ENCODE data around the gene EHBP1L1. TPM values are rescaled to one million over a fixed set of nuclear protein-coding genes. Genes with fewer than 3 reads are reported as not detected.
"Not testable (repeated sequence)": the region's sequence is repeated elsewhere in the genome, so short reads cannot be mapped to it uniquely, and the experiment has no call there.

EHBP1L1 gene
- total RNA-seq, 2 donors from 2014 or later: 101 to 144 TPM

DNA sequence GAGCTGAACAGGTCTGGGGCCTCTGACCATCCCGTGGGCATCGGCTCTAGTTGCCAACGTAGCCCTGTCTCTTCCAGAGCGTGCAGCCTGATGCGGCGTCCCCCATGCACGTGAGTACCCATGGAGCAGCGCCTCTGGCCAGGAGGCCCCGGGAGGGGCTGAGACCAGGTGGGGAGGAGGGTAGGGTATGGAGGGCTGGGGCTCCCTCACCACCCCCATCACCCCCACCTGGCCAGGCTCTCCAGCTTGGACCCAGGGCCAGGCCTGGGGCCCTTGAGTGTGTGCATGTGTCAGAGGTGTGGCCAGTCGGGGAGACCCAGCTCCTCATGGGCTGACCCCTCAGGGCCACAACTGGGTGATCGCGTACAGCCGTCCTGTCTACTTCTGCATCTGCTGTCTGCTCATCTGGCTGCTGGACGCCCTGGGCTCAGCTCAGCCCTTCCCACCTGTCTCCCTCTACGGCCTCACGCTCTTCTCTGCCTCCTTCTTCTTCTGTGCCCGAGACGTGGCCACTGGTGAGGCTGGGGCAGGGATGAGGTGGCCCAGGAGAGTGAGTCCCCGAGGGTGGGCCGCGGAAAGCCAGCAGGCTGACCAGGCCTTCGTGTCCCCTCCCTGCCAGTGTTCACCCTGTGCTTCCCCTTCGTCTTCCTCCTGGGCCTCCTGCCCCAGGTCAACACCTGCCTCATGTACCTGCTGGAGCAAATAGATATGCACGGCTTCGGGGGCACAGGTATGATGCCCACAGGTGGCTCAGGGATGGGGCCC is 48.2 kb downstream of the EHBP1L1 start:
- Mint-ChIP-seq H3K27ac (no peak overlapping the region), H3K36me3 (peaks cover 0 to under 1% of the 10 kb centered on the region in 2 donors), H3K9me3 (no peaks in the 10 kb centered on the region)
- ATAC-seq (no peak), DNase-seq (ENCODE audit: low spot score in 2 of 2) (no peak)

DNA sequence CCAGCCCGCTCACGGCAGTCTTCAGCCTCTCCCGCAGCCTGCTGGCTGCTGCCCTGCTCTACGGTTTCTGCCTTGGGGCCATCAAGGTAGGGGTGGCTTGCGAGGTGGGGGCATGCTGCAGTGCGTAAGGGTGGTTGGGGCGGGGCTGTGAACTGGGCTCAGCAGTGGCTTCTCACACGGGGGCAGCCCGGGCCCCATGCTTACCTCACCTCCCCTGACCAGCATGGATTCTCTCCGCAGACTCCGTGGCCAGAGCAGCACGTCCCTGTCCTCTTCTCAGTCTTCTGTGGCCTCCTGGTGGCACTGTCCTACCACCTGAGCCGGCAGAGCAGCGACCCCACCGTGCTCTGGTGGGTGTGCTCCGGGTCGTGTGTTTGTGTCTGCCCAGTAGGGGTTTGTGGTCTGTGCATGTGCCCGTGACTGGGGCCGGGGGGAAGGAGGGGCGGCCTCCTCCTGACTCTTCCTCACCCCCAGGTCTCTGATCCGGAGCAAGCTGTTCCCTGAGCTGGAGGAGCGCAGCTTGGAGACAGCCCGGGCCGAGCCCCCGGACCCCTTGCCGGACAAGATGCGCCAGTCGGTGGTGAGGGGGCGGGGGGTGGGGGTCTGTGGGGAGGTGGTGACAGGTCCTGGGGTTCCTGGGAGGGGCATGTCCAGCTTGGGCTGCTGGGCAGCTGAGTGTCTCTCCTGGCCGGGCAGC is 49.2 kb downstream of the EHBP1L1 start:
- Mint-ChIP-seq H3K9me3 (no peaks in the 10 kb centered on the region), H3K36me3 (peaks cover 0 to 6% of the 10 kb centered on the region in 2 donors), H3K27ac (peak overlapping the region in 1 of 2 donors; percentile 59)
- ATAC-seq (no peak), DNase-seq (ENCODE audit: low spot score in 2 of 2) (no peak)

DNA sequence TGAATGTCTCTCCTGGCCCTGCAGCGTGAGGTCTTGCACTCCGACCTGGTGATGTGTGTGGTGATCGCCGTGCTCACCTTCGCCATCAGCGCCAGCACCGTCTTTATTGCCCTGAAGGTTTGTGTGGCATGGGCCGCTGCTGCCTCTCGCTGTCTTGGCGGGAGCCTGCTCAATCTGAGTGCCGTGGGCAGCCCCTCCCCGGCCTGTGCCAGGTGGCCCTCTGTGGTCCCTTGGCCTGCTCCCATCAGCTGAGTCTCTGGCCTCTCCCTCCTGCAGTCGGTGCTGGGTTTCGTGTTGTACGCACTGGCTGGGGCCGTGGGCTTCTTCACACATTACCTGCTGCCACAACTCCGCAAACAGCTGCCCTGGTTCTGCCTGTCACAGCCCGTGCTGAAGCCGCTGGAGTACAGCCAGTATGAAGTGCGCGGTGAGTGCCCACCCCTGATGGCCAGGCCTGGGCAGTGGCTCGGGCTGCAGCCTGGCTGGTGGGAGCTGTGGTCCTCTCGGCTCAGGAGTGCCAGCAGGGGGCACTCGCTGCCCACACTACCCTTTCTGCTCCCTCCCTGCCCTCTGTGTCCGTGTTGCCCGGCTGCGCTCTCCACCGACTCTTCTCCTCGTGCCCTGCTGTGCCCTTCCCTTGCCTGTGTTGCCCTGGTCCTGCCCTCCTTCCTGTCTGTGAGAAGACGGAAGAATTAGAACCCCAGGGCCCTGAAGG is 49.9 kb downstream of the EHBP1L1 start:
- peak overlapping the region; percentile 59 to 98 for H3K27ac Mint-ChIP-seq
- peaks cover 0 to 6% of the 10 kb centered on the region in 2 donors for H3K36me3 Mint-ChIP-seq
- ATAC-seq (peak; percentile 74 to 82), DNase-seq (ENCODE audit: low spot score in 2 of 2) (peak in 1 of 2 donors; percentile 46)
- H3K9me3 Mint-ChIP-seq: no peaks in the 10 kb centered on the region

DNA sequence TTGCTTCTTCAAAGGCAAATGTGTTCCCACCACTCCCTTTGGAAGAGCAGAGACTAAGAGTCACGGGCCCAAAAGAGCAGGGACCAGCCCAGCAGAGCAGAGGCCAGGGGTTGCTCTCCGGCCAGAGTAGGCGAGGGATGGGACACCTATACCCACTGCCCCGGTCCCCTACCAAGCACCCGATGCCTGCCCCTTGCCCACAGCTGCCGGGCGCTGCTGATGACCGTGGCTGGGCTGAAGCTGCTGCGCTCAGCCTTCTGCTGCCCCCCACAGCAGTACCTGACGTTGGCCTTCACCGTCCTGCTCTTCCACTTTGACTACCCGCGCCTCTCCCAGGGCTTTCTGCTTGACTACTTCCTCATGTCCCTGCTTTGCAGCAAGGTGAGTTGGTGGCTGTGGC is 51.3 kb downstream of the EHBP1L1 start:
- no peak for ATAC-seq
- peaks cover 0 to 6% of the 10 kb centered on the region in 2 donors for H3K36me3 Mint-ChIP-seq
- H3K27ac Mint-ChIP-seq: peak overlapping the region; percentile 14 to 67
- H3K9me3 Mint-ChIP-seq: no peaks in the 10 kb centered on the region
- no peak for DNase-seq (ENCODE audit: low spot score in 2 of 2)

DNA sequence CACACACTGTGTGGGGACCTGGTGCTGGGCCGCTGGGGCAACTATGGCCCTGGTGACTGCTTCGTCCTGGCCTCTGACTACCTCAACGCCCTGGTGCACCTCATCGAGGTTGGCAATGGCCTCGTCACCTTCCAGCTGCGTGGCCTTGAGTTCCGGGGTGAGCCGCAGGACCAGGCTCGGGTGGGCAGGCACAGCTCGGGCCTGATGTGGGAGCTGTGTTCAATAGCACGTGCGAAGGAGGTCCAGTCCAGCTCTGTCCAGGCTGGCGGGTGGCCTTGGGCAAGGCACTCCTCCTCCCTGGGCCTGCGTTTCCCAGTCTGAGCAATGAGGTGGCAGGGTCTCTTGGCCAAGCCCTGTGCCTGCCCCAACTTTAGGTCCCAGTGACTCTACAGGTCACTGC is 53.7 kb downstream of the EHBP1L1 start:
- Mint-ChIP-seq H3K27ac (no peak overlapping the region), H3K36me3 (peaks cover 0 to 6% of the 10 kb centered on the region in 2 donors), H3K9me3 (no peaks in the 10 kb centered on the region)
- DNase-seq (ENCODE audit: low spot score in 2 of 2): no peak
- ATAC-seq: no peak

DNA sequence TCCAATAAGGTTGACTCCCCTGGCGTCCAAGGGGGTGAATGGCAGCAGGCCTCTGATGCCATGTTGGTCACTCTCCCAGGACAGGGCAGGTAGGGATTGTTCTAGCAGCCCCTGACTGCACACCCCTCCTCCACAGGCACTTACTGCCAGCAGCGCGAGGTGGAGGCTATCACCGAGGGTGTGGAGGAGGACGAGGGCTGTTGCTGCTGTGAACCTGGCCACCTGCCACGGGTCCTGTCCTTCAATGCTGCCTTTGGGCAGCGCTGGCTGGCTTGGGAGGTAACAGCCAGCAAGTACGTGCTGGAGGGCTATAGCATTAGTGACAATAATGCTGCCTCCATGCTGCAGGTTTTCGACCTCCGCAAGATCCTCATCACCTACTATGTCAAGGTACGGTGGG is 54.4 kb downstream of the EHBP1L1 start:
- Mint-ChIP-seq H3K9me3 (no peaks in the 10 kb centered on the region), H3K36me3 (peaks cover 0 to 6% of the 10 kb centered on the region in 2 donors), H3K27ac (no peak overlapping the region)
- DNase-seq (ENCODE audit: low spot score in 2 of 2) (no peak), ATAC-seq (no peak)

DNA sequence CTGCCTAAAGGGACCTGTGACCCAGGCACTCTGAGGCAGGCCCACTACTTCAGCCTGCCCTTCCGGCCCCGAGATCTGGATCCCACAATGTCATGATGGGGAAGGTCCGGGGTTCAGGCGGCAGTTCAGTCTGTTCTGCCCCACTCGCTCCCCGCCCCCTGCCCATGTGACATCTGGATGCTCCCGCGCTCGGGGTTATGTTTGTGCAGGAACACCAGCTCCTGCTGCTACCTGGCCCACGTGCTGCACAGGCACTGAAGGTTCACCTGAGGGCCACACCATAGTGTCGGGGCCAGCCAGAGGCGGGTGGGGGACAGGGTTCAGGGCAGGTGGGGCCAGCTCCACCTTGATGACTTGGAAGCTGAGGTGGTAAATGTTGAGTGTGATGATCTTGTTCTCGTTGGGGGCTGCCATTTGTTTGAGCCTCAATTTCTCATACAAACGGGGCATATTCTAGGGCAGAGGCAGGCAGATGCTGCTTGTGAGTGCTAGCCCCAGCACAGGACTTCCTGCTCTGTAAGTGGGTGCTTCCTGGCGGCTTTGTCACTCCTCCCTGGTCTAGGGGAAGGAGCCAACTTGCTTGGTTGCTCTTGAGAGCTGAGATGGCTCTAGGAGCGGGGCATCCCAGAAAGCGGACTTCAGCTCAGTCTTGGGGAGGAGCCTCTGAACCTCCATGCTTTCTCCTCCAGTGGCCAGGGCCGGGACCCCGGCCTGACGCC is 57.7 kb downstream of the EHBP1L1 start:
- H3K9me3 Mint-ChIP-seq: no peaks in the 10 kb centered on the region
- no peak for ATAC-seq

DNA sequence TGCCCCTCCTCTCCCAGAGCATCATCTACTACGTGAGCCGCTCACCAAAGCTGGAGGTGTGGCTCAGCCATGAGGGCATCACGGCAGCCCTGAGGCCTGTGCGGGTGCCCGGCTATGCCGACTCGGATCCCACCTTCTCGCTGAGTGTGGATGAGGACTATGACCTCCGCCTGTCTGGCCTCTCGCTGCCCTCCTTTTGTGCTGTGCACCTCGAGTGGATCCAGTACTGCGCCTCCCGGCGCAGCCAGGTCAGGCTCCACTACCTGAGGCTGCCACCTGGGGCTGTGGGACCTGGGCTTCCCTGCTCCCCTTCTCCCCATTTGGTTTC is 58.2 kb downstream of the EHBP1L1 start:
- Mint-ChIP-seq H3K36me3 (peaks cover 6 to 14% of the 10 kb centered on the region in 2 donors), H3K27ac (peak overlapping the region in 1 of 2 donors; percentile 75), H3K9me3 (no peaks in the 10 kb centered on the region)
- DNase-seq (ENCODE audit: low spot score in 2 of 2) (no peak), ATAC-seq (no peak)

More for the DNA sequence above, 57.7 kb downstream of the EHBP1L1 start:
- peaks cover under 1 to 10% of the 10 kb centered on the region in 2 donors for H3K36me3 Mint-ChIP-seq
- H3K27ac Mint-ChIP-seq: peak overlapping the region; percentile 75 to 94
- no peak for DNase-seq (ENCODE audit: low spot score in 2 of 2)

DNA sequence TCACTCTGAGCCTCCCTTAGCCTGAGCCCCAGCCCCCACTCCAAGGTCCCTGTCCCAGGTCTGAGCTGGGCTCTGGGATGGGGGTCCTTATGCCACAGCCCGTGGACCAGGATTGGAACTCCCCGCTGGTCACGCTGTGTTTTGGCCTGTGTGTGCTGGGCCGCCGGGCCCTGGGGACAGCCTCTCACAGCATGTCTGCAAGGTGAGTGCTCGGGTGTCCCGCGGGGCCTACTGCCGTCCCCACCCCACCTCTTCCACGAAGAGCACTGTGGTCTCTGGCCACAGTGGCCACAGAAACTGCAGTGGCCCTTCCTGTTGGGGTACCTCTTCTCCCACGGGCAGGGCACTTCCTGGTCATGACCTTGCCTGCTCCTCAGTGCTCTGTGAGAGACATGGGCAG is 58.6 kb downstream of the EHBP1L1 start:
- Mint-ChIP-seq H3K36me3 (peaks cover 7 to 12% of the 10 kb centered on the region in 2 donors), H3K9me3 (no peaks in the 10 kb centered on the region), H3K27ac (peak overlapping the region in 1 of 2 donors; percentile 75)
- DNase-seq (ENCODE audit: low spot score in 2 of 2) (no peak), ATAC-seq (no peak)

DNA sequence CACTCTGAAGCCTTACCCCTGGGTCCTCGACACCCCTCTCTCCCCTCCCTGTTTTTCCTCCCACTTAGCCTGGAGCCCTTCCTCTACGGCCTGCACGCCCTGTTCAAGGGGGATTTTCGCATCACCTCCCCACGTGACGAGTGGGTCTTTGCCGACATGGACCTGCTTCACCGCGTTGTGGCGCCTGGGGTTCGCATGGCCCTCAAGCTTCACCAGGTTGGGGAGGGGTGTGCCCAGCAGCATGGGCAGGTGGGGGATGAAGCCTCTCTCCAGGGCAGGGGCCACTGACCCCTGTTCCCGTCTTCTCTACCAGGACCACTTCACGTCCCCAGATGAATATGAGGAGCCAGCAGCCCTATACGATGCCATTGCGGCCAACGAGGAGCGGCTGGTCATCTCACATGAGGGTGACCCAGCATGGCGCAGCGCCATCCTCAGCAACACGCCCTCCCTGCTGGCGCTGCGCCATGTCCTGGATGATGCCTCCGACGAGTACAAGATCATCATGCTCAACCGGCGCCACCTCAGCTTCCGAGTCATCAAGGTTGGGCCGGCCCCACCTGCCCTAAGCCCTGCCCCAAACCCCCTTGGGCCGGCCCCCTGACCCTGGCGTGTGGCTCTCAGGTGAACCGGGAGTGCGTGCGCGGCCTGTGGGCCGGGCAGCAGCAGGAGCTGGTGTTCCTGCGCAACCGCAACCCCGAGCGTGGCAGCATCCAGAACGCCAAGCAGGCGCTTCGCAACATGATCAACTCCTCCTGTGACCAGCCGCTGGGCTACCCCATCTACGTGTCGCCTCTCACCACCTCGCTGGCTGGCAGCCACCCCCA is 59.3 kb downstream of the EHBP1L1 start:
- H3K27ac Mint-ChIP-seq: no peak overlapping the region
- ATAC-seq (no peak), DNase-seq (ENCODE audit: low spot score in 2 of 2) (no peak)
- H3K9me3 Mint-ChIP-seq: no peaks in the 10 kb centered on the region
- H3K36me3 Mint-ChIP-seq: peaks cover 7 to 18% of the 10 kb centered on the region in 2 donors

DNA sequence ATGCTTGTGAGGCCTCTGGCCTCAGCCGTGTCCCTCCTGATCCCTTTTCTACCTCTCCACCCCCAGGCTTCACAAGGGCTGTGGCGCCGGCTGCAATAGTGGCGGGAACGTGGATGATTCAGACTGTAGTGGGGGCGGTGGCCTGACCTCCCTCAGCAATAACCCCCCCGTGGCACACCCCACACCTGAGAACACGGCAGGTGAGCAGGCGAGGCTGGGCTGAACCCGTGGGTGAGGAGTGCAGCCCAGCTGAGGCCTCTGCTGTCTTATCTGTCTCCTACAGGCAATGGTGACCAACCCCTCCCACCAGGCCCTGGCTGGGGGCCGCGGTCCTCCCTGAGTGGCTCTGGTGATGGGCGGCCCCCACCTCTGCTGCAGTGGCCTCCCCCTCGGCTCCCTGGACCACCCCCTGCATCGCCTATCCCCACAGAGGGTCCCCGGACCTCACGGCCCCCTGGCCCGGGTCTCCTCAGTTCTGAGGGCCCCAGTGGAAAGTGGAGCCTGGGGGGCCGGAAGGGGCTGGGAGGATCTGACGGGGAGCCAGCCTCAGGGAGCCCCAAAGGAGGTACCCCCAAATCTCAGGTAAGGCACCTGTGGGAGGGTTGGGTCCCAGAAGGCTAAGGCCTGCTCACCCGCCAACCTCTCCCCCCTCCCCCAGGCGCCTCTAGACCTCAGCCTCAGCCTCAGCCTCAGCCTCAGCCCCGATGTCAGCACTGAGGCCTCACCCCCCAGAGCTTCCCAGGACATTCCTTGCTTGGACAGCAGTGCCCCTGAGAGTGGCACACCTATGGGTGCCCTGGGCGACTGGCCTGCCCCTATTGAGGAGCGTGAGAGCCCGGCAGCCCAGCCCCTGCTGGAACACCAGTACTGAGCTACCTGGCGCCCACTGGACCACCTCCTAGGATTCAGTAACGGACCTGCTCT is 60.5 kb downstream of the EHBP1L1 start:
- H3K36me3 Mint-ChIP-seq: peaks cover 15 to 25% of the 10 kb centered on the region in 2 donors
- ATAC-seq (no peak), DNase-seq (ENCODE audit: low spot score in 2 of 2) (no peak)
- peak overlapping the region in 1 of 2 donors; percentile 49 for H3K27ac Mint-ChIP-seq
- H3K9me3 Mint-ChIP-seq: no peaks in the 10 kb centered on the region

DNA sequence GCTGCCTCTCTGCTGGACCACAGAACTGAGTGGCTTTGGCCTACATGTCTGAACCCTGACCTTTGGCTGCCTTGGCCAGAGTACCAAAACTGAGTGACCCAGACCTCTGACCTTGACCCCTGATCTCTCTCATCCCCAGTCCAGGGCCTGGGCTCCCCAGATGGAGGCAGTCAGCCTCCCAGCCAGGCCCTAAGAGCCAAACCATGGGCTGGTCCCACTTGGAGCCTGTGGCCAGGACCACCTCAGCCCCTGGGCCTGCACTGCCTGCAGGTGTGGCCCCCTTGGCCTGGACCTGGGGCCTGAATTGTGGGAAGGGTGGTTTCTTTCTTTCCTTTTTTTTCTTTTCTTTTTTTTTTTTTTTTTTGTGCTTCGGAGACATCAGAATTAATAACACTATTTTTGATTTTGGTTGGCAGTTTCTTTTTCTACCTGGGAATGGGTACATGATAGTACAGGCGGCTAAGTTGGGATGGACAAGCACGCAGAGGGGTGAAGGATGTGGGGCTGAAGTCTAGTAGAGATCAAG is 61.2 kb downstream of the EHBP1L1 start:
- peaks cover 22 to 32% of the 10 kb centered on the region in 2 donors for H3K36me3 Mint-ChIP-seq
- ATAC-seq (no peak), DNase-seq (ENCODE audit: low spot score in 2 of 2) (no peak)
- H3K27ac Mint-ChIP-seq: peak overlapping the region in 1 of 2 donors; percentile 49
- H3K9me3 Mint-ChIP-seq: no peaks in the 10 kb centered on the region

DNA sequence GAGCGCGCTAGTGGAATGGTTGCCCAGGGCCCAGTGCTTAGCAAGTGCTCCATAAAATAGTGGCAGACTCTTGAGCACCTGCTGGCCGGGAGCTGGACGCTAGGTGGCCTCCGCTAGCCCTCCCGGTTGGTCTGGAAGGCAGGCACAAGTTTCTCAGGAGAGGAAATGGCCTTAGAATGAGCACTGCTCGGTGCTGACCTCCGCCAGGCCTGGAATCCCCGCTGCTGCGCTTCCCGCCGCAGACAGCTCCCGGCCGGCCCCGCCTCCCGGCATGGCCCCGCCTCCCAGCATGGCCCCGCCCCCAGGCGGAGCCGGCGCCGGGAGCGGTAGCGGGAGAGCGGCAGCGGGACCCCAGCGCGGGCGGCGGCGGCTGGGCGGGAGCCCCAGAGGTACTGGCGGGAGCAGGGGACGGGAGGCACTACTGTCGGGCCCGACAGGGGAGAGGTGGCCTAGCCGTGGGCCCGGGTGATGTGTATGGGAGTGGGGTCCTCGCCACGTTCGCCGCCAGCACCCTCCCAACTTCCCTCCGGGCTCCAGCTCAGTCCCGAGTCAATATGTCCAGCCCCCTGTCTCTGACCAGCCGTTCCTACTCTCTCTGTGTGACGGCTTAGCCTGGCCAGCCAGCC is 62.1 kb downstream of the EHBP1L1 start, which contains the start of gene SIPA1:
Gene SIPA1, plus strand, starts transcription at position 308 of the 626 bp plus-strand sequence. CDS start 2,821 bp downstream, outside the sequence.
- peak; percentile 80 to 90 for DNase-seq (ENCODE audit: low spot score in 2 of 2)
- Mint-ChIP-seq H3K9me3 (no peaks in the 10 kb centered on the region), H3K36me3 (peaks cover 23 to 32% of the 10 kb centered on the region in 2 donors), H3K27ac (peak within 1 kb of the TSS; percentile 93 to 95)
- peak; percentile 64 to 72 for ATAC-seq

DNA sequence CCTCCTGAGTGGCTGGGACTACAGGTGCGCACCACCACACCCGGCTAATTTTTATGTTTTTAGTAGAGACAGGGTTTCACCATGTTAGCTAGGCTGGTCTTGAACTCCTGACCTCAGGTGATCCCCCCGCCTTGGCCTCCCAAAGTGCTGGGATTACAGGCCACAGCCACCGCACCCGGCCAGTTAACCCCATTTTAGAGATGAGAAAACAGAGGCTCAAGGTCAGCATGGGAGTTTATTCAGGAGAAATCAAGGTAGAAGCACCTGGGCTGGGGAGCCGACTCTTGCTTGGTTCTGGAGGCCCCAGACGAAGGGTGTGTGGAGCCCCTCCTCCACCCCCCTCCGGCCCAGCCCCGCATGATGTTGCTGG is 63.4 kb downstream of the EHBP1L1 start:
- not testable (repeated sequence) for DNase-seq (ENCODE audit: low spot score in 2 of 2); ATAC-seq; H3K9me3 Mint-ChIP-seq
- H3K36me3 Mint-ChIP-seq: peaks cover 23 to 32% of the 10 kb centered on the region in 2 donors
- H3K27ac Mint-ChIP-seq: peak overlapping the region; percentile 93 to 95

All from activated naive CD4-positive, alpha-beta T cell treated with anti-CD3 and anti-CD28 coated beads, Interleukin-2, amount 50 U/mL, for 72 hours (primary cell).